Measurements from ENCODE around the gene SOX14.

The SOX14 gene

DNA sequence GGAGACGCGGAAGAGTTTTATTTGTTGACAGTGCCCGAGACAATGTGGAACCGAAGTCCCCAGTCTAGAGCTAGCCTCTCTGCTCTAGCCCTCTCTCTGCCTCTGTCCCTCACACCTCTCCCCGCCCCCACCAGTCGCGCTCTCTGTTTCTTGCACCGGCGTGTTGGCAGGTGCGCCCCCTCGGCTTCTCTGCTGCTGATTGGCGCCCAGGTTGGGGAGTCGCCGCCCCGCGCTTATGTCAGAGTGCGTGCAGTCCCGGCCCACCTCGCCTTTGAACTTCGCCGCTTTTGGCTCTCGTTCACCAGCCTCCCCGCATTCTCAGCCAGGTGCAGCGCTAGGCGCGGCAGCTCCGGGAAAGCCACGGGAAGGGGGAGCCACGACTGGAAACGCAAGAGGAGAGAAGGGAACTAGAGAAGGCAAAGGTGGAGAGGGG lies at the start of gene SOX14:
Gene SOX14 (plus strand): TSS at position 315 of the 433 bp plus-strand sequence. CDS start 470 bp downstream, outside the sequence.
- DNase-seq = peak; percentile 58

DNA sequence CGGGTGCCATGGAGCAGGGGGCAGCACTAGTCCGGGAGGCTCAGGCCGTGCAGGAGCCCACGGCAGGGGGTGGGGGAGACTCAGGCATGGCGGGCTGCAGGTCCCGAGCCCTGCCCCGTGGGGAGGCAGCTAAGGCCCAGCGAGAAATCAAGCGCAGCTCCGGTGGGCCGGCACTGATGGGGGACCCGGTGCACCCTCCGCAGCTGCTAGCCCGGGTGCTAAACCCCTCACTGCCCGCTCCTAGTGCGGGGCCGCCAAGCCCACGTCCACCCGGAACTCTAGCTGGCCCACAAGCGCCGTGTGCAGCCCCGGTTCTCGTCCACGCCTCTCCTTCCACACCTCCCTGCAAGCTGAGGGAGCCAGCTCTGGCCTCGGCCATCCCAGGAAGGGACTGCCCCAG lies 49.6 kb upstream of the SOX14 start:
- no peak for DNase-seq

DNA sequence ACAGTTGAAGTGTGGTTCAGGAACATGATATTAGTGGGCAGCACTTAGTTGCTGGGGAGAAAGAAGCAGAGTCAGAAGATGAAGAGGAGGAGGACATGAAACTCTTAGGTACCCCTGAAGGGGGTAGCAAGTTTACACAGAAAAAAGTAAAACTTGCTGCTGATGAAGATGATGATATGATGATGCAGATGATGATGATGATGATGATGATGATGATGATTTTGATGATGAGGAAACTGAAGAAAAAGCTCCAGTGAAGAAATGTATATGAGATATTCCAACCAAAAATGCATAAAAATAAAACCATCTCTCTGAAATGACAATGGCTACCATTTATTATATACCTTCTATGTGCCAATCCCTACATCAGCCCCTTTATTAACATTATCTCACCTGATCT lies 39.9 kb upstream of the SOX14 start:
- DNase-seq = no peak

DNA sequence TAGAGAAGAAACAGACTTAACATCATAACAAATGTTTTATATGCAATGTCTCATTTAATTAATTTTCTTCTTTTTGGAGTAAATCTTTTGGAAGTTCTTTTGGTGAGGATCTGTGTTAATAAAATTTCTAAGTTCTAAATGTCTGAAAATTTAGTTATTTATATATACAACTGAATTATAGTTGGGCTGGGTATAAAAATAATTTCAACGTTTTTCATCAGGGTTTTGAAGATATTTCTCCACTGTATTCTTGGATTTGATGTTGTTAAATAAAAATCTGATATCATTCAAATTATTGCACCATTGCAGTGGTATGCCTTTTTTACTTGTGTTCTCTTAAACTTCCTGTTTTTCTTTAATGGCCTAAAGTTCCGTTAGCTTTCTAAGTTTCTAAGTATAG lies 26.9 kb upstream of the SOX14 start:
- no peak for DNase-seq

DNA sequence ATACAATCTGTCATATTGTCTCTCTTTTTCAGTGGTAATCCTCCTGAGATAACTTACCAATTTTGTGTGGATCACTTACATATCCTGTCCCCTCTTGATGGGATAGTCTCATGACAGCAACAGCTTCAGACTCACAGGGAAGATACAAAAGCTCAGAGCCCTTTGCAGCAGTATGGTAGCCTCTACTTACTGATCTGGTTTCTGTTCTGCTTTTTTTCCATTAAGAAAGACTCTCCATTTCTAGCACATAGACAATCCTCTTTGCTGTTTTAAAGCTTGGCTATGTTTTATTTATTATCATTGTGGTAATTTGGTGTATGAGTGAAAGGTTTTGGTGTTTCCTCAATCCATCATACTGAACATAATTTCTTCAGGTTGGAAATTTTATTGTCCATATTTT lies 25.4 kb upstream of the SOX14 start:
- no peak for DNase-seq

DNA sequence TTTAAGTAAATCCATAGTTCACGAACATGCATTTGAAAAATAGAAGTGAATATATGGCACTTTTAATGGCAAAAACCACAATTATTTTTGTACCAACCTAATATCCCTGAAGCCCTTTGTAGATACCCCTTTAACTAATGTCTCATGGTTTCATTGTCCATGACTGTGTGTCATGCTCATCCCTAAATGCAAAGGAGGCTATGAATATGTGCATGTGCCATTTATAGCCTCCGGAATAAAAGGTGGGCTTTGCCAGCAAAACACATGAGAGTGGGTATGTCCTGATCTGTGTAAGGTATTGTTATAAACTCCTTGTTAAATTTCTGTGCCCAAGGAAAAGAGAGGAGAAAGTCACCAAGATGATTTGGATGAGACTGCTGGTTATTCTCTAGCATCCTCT lies 20.5 kb upstream of the SOX14 start:
- DNase-seq = no peak

DNA sequence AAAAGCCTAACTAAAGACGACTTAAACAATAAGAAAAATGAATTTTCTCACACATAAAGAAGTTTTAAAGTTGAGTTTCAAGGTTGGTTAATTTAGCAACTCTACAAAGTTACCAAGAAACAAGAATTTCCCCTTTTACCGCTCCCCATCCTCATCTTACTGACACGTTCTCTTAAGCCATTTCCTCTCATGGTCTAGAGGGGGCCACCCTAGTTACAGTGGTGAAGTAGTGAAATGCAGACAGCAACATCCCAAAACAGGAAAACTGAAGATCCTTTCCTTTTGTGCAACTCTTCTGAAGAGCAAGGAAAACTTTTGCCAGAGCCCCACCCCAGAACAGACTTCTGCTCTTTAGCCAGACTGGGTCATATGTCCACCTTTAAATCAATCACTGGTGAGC lies 17.3 kb upstream of the SOX14 start:
- DNase-seq = no peak

DNA sequence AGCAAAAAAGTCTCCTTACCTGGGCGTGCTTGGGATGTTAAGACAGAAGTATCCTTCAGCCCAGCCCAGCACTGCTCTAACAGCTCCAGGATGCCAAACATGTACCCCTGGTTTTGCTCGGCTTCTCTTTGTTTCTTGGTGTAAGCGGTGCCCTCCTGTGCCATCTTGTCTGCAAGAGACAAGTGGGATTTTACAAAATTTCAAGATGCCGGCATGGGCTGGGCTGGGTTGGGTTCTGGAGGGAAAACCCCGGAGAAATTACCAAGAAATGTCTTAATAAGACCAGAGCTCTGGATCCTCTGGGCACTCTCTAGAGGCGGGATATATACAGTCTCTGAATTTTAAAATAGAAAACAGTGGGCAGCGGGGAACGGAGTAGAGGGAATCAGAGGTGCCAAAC lies 4.6 kb upstream of the SOX14 start:
- DNase-seq = no peak

DNA sequence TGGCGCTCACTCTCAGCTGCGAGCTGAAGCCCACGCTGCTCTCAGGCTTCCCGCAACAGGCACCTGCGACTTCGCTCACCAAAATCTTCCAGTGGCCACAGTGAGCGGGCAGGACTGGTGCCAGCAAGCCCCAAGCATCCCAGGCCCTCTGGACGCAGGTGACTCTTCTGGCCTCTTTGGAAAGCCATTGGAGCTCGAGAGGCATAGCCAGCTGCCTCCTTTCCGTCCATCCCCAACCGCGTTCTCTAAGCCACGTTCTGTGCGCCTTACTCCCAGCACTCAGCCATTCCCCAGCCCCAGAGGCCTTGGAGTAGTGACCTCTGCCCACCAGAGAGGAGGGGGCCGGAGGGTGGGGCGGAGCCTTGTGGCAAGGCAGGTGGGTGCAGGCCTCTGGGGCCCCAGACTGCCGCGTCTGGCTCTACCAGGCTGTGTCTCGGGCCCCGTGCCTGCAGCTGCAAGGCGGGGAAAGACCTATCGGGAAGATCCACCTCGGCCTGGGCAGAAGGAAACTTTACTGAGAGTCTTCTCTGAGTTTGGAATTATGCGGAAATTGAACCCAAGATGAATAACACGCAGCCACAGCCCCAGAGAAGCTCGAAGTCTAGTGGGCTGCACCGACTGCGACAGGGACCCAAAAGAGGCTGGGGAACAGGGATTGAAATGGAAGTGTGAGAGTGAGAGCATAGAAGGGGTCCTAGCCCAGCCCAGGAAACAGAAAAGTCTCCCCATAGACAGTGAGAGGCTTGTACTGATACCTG lies 3.6 kb upstream of the SOX14 start:
- DNase-seq = no peak

DNA sequence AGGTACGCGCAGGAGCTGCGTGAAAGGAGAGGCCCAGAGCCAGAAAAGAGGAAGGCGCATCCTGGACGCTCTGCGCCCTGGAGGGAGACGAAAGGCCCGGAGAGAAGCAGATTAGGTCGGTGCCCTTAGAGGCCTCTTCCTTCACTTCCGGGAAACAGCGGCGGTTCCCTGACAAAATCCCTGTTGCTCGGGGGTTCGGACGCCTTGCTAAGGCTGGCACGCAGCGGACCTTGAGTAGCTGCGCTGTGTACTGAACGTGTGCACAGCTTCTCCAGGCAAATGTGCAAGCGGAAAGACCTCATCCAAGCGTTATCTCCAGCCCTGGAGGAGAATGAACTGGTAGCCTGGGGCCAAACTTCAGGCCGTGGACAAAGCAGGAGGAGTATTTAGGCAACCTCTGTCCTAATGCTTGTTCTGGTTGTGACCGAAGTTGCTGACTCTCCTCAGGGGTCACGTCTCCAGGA lies 3.0 kb upstream of the SOX14 start:
- DNase-seq = no peak

DNA sequence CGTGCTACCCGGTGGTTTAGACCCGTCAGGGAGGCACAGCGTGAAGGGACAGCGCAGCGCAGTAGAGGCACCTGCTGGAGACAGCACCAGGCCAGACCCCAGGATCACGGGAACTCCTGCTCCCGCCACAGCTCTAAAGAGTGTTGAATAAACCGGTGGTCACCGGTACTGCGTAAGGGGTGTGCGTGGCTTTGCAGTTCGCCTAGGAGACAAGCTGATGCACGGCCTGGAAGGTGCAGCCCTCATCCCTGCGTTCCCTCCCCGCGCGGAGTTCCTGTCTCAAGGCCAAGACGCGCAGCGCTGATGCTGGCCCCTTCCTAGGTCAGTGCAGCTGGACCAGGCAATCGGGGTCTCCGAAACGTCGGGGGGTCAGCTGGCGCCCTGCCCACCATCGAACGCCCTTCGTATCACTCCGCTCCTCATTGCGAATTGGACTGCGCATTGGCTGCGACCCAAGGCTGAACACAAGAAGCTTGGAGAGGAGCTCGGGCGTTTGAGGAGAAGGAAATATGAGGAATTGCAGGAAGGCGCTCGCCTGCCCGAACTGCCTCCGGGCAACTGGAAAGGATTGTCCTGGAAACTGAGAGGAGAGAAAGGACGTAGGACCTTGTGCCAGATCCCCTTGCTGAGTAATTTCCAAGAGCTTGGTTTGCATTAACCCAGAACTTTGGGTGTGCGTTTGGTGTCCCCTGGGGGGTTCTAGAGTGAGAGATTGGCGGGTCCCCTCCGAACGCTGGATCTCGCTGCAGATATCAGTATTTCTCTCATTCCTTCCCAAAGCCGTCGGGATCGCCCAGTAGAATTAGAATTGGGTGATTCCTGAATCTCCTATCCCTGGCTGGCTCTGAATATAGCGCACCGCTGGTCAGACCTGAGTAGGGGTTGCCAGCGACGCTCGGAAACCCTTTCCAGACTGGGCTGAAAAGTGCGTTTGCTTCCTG lies 2.3 kb upstream of the SOX14 start:
- DNase-seq = no peak

DNA sequence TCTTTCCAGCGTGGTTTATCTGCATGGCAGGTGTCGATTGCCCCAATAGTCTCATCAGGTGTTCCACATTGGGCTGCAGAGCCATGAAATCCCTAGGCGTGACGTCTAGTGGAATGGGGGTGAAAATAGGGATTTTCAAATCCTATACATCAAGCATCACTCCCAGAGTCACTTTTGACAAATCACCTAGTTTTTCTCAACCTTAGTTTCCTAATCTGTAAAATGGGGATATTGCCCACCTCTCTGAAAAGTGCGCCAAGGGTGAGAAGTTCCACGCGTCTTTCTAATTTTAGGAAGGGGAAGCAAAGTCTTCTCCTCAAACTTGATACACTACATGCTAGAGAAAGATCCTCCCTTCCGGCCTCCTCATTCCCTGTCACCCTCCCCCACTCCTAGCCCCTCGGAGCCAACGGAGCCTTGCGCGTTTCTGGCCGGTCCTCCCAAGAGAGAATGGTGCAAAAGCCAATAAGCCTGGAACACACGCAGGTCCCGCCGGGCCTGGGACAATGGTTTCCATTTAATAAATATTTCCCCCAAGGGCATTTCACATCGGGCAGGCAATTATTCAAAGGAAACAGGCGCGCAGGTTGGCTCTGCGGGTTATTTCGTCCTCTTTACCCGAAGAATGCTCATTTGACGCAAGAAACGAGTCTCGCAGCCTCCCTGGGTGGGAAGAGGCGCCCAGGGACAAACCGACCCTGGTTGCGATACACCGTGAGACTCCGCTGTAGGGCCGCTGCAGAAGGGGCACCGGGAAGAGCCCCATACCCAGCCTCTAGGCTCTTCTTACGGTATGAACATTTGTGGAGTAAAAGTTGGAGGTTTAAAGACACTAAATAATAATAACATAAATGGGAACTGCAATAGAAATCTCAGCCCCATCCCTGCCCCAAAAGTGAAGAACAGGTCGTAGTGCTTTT lies 1.2 kb upstream of the SOX14 start:
- peak; percentile 18 for DNase-seq

DNA sequence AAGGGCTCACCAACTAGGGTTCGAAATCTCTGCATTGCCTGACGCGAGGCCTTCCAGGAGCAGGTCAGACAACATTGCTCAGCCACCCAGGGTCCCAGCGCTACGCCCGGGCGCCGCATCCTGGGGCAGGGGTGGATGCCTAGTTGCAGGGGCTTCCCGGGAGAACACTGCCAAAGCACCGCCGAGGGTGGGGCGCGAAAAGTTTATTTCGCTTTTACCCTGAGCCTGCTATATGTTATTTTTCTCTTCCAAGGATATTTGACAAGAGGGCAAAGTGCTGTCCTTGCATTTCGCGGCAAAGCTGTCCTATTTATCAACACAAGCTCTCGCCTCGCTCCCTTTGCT lies 549 bp upstream of the SOX14 start:
- DNase-seq = no peak

DNA sequence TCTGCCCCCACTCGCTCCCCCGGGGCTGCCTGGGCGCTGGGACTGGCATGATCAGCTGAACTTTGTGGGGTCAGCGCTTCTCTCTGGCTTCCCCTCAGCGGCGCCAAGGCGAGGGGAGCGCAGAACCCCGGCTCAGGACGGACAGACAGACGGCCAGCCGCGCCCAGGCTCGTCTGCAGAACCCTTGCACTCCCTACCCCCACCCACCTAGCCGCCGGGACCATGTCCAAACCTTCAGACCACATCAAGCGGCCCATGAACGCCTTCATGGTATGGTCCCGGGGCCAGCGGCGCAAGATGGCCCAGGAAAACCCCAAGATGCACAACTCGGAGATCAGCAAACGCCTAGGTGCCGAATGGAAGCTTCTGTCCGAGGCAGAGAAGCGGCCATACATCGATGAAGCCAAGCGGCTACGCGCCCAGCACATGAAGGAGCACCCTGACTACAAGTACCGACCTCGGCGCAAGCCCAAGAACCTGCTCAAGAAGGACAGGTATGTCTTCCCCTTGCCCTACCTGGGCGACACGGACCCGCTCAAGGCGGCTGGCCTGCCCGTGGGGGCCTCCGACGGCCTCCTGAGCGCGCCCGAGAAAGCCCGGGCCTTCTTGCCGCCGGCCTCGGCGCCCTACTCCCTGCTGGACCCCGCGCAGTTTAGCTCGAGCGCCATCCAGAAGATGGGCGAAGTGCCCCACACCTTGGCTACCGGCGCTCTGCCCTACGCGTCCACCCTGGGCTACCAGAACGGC lies 621 bp downstream of the SOX14 start:
- no peak for DNase-seq

DNA sequence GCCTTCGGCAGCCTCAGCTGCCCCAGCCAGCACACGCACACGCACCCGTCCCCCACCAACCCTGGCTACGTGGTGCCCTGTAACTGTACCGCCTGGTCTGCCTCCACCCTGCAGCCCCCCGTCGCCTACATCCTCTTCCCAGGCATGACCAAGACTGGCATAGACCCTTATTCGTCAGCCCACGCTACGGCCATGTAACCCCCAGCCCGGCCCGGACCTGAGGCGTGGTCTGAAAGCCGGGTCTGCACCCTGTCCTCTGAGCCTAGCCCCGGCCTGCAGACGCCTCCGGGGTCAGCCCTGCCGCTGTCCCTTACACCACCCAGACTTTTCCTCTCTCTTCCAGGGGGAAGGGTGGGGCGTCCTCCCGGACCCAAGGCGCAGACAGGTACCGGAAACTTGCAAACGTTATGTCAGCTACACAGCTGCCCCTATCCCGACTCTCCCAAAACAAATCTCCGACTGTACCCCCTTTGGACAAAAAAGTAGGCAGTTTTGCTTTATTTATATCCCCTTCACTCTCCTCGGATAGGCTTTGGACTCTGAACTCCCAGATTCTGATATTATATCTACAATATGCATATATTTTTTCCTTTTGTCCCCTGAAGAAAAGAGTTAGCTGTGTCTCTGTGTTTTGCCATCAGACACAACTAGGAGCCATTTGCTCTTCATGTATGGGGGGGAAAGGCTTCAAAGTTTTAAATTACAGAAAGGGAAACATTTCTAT lies 1.4 kb downstream of the SOX14 start:
- no peak for DNase-seq

DNA sequence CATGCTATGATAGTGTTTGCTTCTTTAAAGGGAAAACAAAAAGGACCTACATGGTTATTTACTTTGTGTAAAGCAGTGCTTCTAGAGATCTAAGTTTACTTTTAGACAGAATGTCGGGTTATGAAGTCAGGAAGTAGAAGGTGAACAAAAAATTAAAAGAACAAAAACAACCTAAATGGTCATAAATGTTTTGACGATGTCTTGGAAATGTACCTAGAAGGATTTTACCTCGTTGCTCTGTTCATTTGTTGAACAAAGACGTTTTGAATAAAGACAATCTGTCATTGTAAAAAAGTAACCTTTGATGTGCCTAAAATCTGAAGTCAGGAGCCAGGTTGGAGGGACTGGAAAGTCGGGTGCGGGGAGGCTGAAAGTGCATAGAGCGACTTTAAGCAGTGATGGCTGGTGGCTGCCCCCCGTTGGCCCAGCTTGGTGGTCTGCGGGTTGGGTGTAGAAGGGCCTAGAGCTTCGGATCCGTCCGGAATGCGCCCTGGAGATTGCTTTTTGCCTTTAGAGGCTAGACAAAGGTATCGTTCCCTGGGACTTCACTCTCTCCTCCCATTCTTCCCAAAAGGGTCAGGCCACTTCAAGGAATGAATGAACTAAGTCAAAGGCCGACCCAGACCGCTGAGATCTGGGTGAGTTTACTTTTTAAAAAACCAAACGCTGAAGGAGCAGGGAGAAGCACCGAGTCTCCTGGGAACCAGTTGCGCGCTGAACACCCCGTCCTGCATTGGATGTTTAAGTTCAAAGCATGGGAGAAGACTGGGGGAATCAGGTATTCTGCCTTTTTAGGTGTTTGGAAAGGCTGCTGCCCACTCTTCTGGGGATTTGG lies 2.1 kb downstream of the SOX14 start:
- no peak for DNase-seq

DNA sequence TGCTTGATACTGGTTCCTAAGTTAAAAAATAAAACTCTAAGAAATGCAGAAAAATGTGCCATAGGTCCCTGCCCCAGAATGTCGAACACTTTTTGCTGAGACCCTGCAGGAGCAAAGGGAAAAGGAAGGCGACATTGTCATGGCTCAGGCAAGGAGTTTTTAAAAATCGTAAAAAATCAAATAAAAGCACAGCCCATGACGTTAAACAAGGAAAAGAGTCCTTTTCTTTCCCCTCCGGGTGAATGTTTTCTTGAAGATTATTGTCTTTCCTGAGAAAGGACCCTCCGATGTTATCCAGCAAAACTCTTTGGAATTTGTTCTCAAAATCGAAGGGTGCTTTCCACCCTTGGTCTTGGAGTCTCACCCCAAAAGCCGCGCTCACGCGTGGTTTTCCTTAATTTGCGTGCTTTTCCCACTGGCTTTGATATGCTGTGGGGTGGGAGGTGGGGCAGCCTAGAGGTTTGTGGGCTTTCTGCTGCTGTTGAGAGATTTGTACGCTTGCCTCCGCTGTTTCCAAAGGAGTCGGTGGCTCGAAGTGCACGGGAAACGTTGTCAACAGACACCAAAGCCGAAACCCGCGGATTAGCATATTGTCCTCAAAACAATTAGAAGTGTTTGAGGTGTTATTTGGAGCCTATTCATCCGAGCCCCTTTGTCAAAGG lies 2.9 kb downstream of the SOX14 start:
- no peak for DNase-seq

DNA sequence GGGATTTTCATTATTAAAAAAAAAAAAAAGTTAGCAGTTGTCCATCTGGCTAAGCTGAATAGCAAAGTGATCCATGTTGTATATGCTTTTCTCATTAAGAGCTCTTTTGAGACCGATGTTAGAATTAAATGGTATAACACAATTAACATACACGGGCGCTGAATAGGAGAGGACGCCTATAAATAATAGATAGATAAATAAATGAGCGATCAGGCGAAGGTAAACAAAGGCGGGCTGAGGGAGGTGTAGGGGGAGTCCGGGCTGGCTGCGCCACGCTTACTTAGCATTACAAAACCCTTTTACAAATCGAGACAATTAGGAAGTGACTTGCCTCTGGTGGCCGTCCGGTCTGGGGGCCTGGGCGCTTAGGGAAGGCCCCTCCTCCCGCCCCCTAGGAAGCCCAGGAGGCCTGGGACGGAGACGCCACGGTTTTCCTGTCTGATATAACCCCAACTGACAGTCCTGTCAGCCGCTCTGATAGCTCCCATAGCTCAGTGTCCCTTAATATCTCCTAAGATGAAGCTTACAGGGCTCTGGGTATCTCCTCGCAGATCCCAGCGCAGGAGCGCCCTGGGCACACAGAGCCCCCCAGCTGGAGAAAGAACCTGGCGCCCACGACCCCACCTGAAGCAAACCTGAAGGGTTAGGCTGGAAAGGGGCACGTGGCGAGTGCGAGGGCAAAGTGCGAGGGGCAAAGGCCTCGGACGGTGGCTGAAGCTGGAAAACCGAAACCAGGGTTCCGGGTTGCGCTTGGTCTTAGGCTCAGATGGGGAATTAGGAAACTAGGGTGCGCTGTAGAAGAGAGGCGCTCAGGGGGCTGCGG lies 3.6 kb downstream of the SOX14 start:
- no peak for DNase-seq
